NCI-H128 (cell line): Measurements from ENCODE around the gene SMOC2.
"Not testable (repeated sequence)": the region's sequence is repeated elsewhere in the genome, so short reads cannot be mapped to it uniquely, and the experiment has no call there.

Experiments used
- DNase-seq: peaks from one replicate; lab custom pipeline; 2025; ENCODE audit not compliant: unreplicated experiment; lab: John Stamatoyannopoulos, UW

SMOC2 gene

GRCh38 chr6:168699631-168700295 lies 258.8 kb downstream of the SMOC2 start:
- DNase-seq: no peak

- DNase-seq: no peak
Observed at GRCh38 chr6:168700880-168701279, 259.9 kb downstream of the SMOC2 start.

GRCh38 chr6:168703990-168704389 lies 263.0 kb downstream of the SMOC2 start:
- DNase-seq: no peak

- DNase-seq: no peak
Observed at GRCh38 chr6:168704678-168705077, 263.7 kb downstream of the SMOC2 start.

GRCh38 chr6:168705271-168705670 lies 264.3 kb downstream of the SMOC2 start:
- not testable (repeated sequence) for DNase-seq

GRCh38 chr6:168706471-168707177 lies 265.6 kb downstream of the SMOC2 start:
- DNase-seq: no peak

GRCh38 chr6:168708526-168708925 lies 267.5 kb downstream of the SMOC2 start:
- DNase-seq: no peak

- no peak for DNase-seq
Observed at GRCh38 chr6:168708984-168709383, 268.0 kb downstream of the SMOC2 start.

- no peak for DNase-seq
Observed at GRCh38 chr6:168709390-168709789, 268.4 kb downstream of the SMOC2 start.

- DNase-seq: no peak
Observed at GRCh38 chr6:168709991-168710390, 269.0 kb downstream of the SMOC2 start.

GRCh38 chr6:168711049-168711640 lies 270.2 kb downstream of the SMOC2 start:
- no peak for DNase-seq

- no peak for DNase-seq
Observed at GRCh38 chr6:168711666-168712300, 270.8 kb downstream of the SMOC2 start.

- DNase-seq: no peak
Observed at GRCh38 chr6:168712993-168713392, 272.0 kb downstream of the SMOC2 start.

- no peak for DNase-seq
Observed at GRCh38 chr6:168713839-168714238, 272.9 kb downstream of the SMOC2 start.

GRCh38 chr6:168714547-168715260 lies 273.7 kb downstream of the SMOC2 start:
- DNase-seq: no peak

- DNase-seq: no peak
Observed at GRCh38 chr6:168715643-168716481, 274.9 kb downstream of the SMOC2 start.

GRCh38 chr6:168716581-168716980 lies 275.6 kb downstream of the SMOC2 start:
- DNase-seq: no peak

GRCh38 chr6:168717491-168717890 lies 276.5 kb downstream of the SMOC2 start:
- DNase-seq: no peak
